Fibroblast of villous mesenchyme (primary cell): ENCODE results near the gene SLAMF1. TPM values are rescaled to one million over a fixed set of nuclear protein-coding genes. Genes with fewer than 3 reads are reported as not detected.
A peak's percentile ranks its signal among the peaks of the same experiment; 100 is the strongest.

Experiments used
- DNase-seq: peaks from one replicate; pipeline ENCODE4 v3.0.0-alpha.2; 2010; ENCODE audit warnings: low read depth
- H3K4me3 ChIP-seq: 2 replicates; pipeline ENCODE4 v1.5.1; 2011; ENCODE audit warnings: low read depth, mild to moderate bottlenecking, low read length
- total RNA-seq: library from RNA; depleted of rRNA; stranded (reverse); fragments of >200 nt; gene quantifications from 2 replicates; pipeline ENCODE4 v1.2.3, GENCODE V29; 2012
- TF ChIP-seq, protein P1 (sequence below): IDR thresholded peaks from 2 replicates; pipeline ENCODE4 v1.5.1; 2012; ENCODE audit warnings: low read depth, mild to moderate bottlenecking, low read length; ENCODE audit not compliant: insufficient read depth

The SLAMF1 gene
- total RNA-seq, 1 donor, result not detected

DNA sequence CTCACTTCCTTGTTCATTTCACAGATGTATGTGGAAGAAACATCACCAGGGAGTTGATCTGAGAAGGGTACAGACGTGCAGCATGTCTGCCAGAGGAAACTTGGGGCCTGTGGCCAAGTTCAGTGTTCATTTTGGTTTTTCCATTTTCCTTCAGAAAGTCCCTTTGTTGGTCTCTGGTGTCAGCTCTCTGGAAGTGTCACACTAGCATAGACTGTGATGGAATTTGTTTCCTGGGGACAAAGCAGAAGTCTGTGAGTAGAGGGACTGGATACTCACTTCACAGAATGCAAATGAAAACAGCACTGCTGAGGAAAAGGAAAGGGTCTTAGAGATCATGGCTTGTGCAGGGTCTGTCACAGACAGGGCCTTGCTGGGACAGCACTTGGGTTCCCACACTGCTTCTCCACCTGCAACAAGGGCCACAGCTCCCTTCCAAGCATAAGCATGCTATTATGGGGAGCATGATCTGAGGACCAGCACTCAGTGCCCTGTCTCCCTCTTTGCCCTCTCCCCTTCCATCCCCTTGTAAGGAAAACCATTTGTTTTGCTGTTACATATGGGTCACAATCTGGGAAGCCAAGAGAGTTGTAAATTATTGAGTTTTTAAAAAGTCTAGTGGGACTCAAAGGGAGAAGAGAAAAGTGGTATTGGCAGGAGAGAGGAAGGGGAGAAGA, 36.1 kb downstream of the SLAMF1 start:
- TF ChIP-seq, protein P1, sequence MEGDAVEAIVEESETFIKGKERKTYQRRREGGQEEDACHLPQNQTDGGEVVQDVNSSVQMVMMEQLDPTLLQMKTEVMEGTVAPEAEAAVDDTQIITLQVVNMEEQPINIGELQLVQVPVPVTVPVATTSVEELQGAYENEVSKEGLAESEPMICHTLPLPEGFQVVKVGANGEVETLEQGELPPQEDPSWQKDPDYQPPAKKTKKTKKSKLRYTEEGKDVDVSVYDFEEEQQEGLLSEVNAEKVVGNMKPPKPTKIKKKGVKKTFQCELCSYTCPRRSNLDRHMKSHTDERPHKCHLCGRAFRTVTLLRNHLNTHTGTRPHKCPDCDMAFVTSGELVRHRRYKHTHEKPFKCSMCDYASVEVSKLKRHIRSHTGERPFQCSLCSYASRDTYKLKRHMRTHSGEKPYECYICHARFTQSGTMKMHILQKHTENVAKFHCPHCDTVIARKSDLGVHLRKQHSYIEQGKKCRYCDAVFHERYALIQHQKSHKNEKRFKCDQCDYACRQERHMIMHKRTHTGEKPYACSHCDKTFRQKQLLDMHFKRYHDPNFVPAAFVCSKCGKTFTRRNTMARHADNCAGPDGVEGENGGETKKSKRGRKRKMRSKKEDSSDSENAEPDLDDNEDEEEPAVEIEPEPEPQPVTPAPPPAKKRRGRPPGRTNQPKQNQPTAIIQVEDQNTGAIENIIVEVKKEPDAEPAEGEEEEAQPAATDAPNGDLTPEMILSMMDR, result no peak
- no peak for DNase-seq
- H3K4me3 ChIP-seq, result no peak overlapping the region

DNA sequence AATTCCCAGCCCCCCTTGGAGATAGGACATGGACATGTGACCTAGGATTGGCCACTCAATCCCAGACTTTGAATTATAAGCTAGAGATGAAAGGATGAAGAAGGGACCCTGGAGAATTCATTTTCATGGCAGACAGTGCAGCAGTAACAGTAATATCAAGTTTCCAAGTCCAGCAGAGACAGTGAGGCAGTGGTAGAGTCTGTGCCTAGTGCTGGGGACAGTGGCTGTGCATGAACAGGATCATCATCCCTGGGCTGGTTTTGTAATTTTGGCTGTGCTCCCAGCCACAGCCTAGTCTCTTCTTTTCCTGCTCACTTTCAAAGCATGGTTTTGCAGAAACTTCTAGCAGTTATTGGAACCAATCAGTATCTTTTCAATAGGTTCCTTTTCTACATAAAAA, 37.9 kb downstream of the SLAMF1 start:
- H3K4me3 ChIP-seq, result no peak overlapping the region
- DNase-seq, result no peak
- TF ChIP-seq, protein P1, result no peak

DNA sequence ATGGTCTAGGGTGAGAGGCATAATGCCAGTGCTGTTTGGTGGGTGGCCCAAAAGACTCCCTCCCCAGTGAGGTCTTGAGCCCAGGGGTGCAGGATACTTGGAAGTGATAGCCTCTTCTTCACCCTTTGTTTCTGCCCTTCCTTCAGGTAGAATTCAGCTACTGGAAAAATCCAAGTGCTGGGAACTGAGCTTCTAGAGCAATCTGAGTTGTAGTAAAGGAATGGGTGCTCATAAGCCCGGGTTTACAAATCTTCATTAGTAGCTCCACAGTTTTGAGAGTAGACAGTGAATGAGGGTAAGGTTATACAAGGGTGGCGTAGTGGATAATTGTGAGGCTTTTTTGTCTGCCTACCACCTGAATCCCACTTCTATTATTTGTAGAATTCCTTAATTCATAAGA, 38.3 kb downstream of the SLAMF1 start:
- TF ChIP-seq, protein P1, result no peak
- no peak overlapping the region for H3K4me3 ChIP-seq

DNA sequence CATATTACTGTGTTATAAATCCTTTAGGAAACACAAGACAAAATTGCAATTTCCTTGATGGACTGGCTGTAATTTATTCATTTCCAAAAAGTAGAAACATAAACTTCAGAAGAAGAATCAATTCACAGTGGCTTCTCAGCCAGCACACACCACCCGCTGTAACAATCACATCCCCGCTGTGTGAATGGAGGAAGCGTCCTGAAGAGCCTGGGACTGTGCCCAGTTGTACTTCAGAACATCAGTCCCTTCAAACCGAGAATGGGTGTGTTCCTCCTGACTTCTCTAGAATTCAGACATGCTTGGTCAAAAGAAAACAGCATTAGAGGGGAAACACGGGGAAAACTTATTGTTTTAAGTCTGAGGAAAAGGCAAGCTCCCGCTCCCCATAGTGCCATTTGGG, 38.8 kb downstream of the SLAMF1 start:
- DNase-seq, result no peak
- no peak overlapping the region for H3K4me3 ChIP-seq
- TF ChIP-seq, protein P1, result no peak

More for the DNA sequence above, 38.3 kb downstream of the SLAMF1 start:
- DNase-seq, result no peak

DNA sequence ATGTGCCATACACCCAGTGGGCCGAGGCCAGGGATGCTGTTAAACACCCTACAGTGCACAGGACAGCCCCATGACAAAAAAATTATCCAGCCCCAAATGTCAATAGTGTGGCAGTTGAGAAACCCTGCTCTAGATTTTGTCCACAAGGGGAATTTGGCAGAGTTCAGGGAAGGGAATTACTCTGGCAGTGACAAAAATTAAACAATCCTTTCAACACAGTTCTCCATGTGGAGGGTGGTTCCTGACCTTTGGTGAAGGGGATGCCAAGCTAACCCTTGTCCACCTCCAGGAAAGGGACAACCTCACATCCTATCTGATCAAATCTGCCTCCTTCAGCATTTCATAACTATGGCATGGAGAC, 39.2 kb downstream of the SLAMF1 start:
- DNase-seq, result no peak
- TF ChIP-seq, protein P1, result no peak
- no peak overlapping the region for H3K4me3 ChIP-seq

DNA sequence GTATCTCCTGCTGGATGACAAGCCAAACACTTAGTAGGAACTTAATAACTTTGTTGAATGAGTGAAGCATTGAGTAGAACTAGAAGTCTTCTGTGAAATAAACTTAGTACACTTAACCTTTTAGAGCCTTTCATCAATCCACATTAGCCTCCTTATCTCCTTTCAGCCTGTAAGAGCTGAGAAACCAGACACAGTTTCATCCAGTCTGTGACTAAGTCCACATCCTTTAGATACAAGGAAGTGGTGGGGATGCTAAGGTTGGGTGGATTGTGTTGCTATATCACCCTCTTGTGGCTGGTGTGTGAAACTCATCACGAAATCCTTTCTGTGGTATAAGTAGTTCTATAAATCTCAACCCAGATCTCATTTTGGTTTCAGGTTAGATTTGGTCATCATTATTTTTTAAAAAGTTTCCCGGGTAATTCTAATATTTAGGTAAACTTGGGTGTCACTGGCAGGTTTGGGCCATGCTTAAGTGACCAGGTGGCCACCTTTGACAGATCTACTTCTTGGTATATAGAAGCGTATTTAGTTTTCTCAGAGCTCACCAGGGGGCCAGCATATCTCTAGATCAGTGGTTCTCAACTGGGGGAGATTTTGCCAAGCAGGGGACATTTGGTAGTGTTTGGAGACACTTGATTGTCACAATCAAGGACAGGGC, 39.7 kb downstream of the SLAMF1 start:
- TF ChIP-seq, protein P1, result peak; percentile 78
- no peak overlapping the region for H3K4me3 ChIP-seq
- peak; percentile 77 for DNase-seq
